ENCODE data around the gene TMEM60. TPM values are rescaled to one million over a fixed set of nuclear protein-coding genes. Genes with fewer than 3 reads are reported as not detected.

Gene TMEM60
- total RNA-seq, 1 donor from 2014 or later = 7.4 TPM

DNA sequence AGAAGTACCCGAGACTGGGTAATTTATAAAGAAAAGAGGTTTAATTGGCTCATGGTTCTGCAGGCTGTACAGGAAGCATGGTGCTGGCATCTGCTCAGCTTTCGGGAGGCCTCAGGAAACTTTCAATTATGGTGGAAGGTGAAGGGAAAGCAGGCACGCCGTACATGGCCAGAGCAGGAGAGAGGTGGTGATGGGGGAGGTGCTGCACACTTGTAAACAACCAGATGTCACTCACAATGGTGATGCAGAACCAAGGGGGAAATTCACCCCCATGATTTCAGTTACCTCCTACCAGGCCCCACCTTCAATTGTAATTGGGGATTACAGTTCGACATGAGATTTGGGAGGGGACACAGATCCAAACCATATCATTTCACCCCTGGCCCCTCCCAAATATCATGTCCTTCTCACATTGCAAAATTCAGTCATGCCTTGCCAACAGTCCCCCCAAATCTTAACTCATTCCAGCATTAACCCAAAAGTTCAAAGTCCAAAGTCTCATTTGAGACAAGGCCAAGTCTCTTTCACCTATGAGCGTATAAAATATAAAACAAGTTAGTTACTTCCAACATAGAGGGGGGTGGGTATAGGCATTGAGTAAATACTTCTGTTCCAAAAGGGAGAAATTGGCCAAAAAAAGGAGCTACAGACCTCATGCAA, 51.9 kb downstream of the TMEM60 start:
- TF ChIP-seq, protein P1, sequence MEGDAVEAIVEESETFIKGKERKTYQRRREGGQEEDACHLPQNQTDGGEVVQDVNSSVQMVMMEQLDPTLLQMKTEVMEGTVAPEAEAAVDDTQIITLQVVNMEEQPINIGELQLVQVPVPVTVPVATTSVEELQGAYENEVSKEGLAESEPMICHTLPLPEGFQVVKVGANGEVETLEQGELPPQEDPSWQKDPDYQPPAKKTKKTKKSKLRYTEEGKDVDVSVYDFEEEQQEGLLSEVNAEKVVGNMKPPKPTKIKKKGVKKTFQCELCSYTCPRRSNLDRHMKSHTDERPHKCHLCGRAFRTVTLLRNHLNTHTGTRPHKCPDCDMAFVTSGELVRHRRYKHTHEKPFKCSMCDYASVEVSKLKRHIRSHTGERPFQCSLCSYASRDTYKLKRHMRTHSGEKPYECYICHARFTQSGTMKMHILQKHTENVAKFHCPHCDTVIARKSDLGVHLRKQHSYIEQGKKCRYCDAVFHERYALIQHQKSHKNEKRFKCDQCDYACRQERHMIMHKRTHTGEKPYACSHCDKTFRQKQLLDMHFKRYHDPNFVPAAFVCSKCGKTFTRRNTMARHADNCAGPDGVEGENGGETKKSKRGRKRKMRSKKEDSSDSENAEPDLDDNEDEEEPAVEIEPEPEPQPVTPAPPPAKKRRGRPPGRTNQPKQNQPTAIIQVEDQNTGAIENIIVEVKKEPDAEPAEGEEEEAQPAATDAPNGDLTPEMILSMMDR (IDR thresholded peaks at IDR 0.05; ENCODE audit: insufficient read depth, low read length, severe bottlenecking) = no peak
- no peaks in the 10 kb centered on the region for H3K27me3 ChIP-seq (ENCODE audit: control insufficient read depth, insufficient read depth, low read length)
- DNase-seq (ENCODE audit: low read depth) (no peak), FAIRE-seq (no peak)
- H3K4me3 ChIP-seq (ENCODE audit: low read depth, low read length) = no peak overlapping the region
- no peaks in the 10 kb centered on the region for H3K36me3 ChIP-seq (ENCODE audit: control insufficient read depth, insufficient read depth, low read length)

DNA sequence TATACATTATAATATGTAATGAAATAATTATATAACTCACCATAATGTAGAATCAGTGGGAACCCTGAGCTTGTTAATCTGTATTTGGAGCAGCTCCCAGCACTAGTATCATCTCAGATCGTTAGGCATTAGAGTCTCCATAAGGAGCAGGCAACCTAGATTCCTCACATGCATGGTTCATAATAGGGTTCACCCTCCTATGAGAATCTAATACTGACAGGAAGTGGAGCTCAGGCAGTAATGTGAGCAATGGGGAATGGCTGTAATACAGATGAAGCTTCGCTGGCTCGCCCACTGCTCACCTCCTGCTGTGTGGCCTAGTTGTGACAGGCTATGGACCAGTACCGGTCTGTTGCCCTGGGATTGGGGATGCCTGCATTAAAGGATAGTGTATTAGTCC, 52.5 kb downstream of the TMEM60 start:
- FAIRE-seq (no peak), DNase-seq (ENCODE audit: low read depth) (no peak)
- Histone ChIP-seq H3K4me3 (ENCODE audit: low read depth, low read length) (no peak overlapping the region), H3K36me3 (ENCODE audit: control insufficient read depth, insufficient read depth, low read length) (no peaks in the 10 kb centered on the region), H3K27me3 (ENCODE audit: control insufficient read depth, insufficient read depth, low read length) (no peaks in the 10 kb centered on the region)
- TF ChIP-seq, protein P1 (IDR thresholded peaks at IDR 0.05; ENCODE audit: insufficient read depth, low read length, severe bottlenecking) = no peak

Other genes starting within 250 kb of the TMEM60 start
- gene RSBN1L, start 102.0 kb downstream of the TMEM60 start, total RNA-seq = 15.4 and 17.9 TPM in 2 replicates
- gene PHTF2, start 339 bp upstream of the TMEM60 start, total RNA-seq = 4.2 and 5.5 TPM in 2 replicates

Measured in bronchial epithelial cell (primary cell).